GM18507 (cell line): Measurements from ENCODE around the gene THSD8.
A peak's percentile ranks its signal among the peaks of the same experiment; 100 is the strongest.
"Not testable (repeated sequence)": the region's sequence is repeated elsewhere in the genome, so short reads cannot be mapped to it uniquely, and the experiment has no call there.

Experiments
- DNase-seq: peaks from one replicate; pipeline ENCODE4 v3.0.0; 2011; ENCODE audit warnings: low read depth; ENCODE audit not compliant: insufficient read length; ENCODE audit errors: extremely low spot score
- FAIRE-seq: peaks from 2 replicates; lab custom pipeline; 2011; peaks lifted over from hg19 to GRCh38; lab: Jason Lieb, UNC

The THSD8 gene

DNA sequence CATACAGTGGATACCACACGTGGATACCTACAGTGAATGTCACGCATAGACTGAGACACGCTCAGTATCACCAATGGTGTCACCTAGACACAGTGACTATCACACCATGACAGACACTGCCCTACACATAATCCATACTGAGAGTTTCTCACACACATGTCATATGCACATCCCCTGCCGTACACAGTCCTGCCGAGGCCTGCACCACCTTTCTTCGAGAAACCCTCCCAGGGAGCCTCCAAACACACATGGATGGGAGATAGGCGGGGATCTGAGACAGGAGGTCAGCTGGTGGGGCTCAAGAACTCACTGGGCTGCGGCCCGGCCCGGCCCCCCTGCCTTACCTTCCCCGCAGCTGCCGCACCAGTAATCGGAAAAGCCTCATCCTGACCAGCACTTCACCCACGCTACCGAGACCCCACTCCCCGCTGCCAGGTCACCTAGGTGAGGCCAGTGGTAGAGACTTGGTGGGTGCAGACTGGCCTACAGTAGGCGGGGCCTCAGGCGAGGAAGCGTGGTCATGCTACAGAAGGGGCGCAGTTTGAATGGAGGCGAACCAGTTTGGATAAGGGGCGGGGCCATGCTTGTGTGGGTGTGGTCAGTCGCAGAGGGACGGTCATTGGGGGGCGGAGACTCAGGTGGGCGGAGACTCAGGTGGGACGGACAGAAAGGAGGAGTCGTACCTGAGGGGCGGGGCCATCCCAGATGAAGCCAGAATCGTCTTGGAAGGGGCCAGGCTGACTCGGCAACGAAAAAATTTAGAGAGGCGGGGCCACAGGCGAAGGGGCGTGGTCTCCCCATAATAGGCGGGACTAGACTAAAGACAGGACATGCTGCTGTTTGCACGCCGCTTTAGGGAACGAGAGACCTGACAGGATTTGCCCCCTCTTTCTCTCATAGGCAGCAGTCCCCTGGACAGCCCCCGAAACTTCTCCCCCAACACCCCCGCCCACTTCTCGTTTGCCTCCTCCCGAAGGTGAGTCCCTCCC lies 38.5 kb downstream of the THSD8 start:
- DNase-seq = no peak
- FAIRE-seq = peak; percentile 50

DNA sequence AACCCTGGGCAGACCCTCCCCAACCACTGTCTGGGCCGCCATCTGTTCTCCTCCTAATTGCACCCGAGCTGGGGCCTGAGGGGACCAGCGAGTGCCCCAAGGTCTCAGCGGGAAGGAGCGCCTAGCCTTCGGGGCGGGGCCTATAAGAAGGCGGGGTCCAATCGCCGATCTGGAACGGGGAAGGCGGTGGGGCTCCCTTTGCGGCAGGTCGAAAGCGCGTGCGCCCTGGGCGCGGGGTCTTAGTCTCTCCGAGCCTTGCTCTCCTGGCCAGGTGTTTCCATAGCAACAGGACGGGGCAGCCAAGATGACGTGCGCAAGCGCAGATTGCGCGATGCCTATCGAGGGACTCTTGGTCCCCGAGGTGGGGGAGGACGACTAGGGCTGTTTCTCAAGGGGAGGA lies 39.2 kb downstream of the THSD8 start:
- FAIRE-seq = no peak
- no peak for DNase-seq

DNA sequence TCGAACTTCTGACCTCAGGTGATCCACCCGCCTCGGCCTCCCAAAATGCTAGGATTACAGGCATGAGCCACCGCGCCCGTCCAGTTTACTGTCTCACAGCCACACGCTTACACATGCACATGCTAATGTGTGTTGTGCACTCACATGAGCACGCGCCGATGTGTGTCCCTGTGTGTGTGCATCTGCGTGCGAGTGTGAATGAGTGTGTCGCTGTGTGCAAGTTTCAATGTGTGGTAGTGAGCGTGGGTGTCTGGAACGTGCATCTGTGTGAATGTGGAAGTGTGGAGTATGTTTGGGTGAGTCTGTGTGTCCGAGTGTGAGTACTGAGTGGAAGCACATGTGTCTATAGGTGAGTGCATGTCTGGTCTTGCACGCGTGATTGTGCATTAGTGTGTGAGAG lies 40.6 kb downstream of the THSD8 start:
- no peak for DNase-seq
- FAIRE-seq = no peak

DNA sequence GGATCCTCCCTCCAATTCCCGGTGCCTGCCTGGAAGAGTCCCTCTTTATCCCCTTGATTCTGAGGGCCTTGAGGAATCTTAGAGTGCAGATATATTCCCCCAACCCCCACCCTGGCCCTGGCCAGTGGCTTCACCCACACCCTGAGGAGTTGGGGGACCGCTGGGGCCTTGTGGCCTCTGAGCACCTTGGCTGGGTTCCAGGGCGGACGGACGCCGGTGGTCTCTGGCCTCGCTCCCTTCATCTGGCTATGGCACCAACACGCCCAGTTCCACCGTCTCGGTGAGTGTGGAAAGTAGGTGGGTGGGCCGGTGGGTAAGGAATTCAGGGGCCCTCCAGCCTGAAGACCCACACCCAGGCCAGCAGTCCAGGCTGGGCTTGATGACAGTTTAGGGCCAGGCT lies 41.5 kb downstream of the THSD8 start:
- DNase-seq = no peak
- no peak for FAIRE-seq

DNA sequence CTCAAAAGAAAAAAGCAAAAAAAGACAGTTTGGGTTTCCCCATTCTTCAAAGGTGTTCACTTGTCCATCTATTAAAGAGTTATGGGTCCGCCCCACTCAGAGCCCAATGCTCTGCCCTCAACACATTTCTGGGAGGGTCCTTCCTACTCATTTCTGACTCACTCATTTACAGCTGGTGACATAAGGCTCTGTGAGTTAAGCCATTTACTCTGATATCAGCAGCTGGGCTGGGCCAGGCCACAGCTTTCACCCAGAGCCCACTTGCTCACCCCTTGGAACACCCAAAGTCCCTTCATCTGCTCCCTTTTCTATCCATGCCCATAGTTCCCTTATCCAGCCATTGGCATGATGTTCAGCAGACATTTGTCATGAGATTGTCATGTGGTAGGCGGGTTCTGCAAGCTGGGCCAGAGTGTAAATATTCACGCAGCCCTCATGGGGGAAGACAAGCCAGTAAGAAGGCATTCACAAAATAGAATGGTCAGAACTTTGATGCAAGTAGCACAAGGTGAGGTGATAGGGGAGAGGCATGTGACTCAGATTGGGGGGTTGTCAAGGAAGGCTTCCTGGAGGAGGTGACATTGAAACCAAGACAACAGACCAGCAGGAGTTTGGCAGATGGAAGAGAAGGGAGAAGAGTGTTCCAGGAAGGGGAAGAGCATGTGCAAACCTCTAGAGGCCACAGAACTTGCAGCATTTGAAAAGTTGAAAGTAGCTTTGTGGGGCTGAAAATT lies 42.3 kb downstream of the THSD8 start:
- FAIRE-seq (no peak), DNase-seq (no peak)

DNA sequence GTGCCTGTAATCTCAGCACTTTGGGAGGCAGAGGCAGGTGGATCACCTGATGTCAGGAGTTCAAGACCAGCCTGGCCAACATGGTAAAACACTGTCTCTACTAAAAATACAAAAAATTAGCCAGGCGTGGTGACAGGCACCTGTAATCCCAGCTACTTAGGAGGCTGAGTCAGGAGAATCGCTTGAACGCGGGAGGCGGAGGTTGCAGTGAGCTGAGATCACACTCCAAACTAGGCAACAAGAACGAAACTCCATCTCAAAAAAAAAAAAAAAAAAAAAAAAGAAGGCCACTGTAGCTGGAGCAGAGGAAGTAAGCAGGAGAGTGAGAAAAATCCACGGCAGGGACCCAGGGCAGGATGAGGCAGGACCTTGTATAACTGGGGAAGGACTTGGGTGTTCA lies 44.7 kb downstream of the THSD8 start:
- DNase-seq, FAIRE-seq: not testable (repeated sequence)

DNA sequence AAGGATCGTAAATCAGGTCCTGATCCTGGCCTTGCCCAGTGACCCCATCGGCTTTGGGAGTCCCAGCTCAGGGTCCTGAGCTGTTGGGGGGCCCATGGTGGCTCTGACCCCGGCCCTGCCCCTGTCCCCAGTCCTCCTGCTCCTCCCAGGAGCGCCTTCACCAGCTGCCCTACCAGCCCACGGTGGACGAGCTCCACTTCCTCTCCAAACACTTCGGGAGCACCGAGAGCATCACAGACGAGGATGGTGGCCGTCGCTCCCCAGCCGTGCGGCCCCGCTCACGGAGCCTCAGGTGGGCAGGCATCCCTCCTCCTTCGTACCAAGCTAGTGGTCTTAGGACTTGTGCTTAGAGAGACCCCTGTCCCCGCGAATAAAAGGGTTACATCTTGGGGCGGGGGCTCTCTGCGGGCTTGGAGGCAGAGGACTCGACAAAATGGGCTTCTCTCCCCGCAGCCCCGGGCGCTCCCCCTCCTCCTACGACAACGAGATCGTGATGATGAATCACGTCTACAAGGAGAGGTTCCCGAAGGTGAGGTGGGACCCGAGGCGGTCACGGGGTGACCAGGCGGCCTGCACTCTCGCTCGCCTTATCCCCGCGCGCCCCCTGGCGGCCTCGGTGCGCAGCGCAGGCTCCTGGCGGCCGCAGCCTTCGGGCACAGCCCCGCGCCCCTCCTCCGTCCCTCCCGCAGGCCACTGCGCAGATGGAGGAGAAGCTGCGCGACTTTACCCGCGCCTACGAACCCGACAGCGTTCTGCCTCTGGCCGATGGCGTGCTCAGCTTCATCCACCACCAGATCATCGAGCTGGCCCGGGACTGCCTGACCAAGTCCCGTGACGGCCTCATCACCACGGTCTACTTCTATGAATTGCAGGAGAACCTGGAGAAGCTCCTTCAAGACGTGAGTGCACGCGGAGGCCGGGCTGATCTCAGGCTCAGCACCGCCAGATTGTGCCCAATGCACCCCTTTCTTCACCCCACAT lies 45.6 kb downstream of the THSD8 start:
- peak; percentile 66 for FAIRE-seq
- peak; percentile 77 for DNase-seq
